Activated naive CD4-positive, alpha-beta T cell treated with anti-CD3 and anti-CD28 coated beads, Interleukin-2, amount 50 U/mL, for 72 hours (primary cell): ENCODE measurements around the gene DEPDC4. TPM values are rescaled to one million over a fixed set of nuclear protein-coding genes. Genes with fewer than 3 reads are reported as not detected.
"Not testable (repeated sequence)": the region's sequence is repeated elsewhere in the genome, so short reads cannot be mapped to it uniquely, and the experiment has no call there.

Experiments
- ATAC-seq, 2 donors: fragments of 150-1000 bp; cut with Tn5 transposase; 2 replicates each; pipeline ENCODE4 v1.10.0; 2021; ENCODE audit warnings: mild to moderate bottlenecking in 2 of 2, moderate library complexity in 2 of 2
- DNase-seq, 2 donors: peaks; one replicate each; pipeline ENCODE4 v3.0.0; 2021 to 2022; ENCODE audit warnings: low spot score in 2 of 2
- H3K27ac Mint-ChIP-seq, 2 donors: one replicate each; pipeline ENCODE4 v1.8.0; 2022; ENCODE audit warnings: mild to moderate bottlenecking in 2 of 2, mixed read lengths in 2 of 2
- H3K36me3 Mint-ChIP-seq, 2 donors: one replicate each; pipeline ENCODE4 v1.8.0; 2022; ENCODE audit warnings: mixed read lengths in 2 of 2
- H3K9me3 Mint-ChIP-seq, 2 donors: one replicate each; pipeline ENCODE4 v1.8.0; 2022; ENCODE audit warnings: mixed read lengths in 2 of 2
- total RNA-seq, 2 donors: library from RNA; stranded (reverse); gene quantifications; one replicate each; pipeline ENCODE4 v1.2.3, GENCODE V29; 2022

Gene DEPDC4
- total RNA-seq, 2 donors from 2014 or later, result 2.4 to 6.7 TPM

- Mint-ChIP-seq H3K27ac (peak overlapping the region in 1 of 2 donors; percentile 3), H3K36me3 (no peaks in the 10 kb centered on the region), H3K9me3 (no peaks in the 10 kb centered on the region)
- DNase-seq (no peak), ATAC-seq (no peak)
These were observed 2.1 kb upstream of the DEPDC4 start for GRCh38 chr12:100268835-100269564.

- H3K9me3 Mint-ChIP-seq, result no peaks in the 10 kb centered on the region
- H3K36me3 Mint-ChIP-seq, result no peaks in the 10 kb centered on the region
- peak in 1 of 2 donors; percentile 2 for ATAC-seq
These were observed 863 bp upstream of the DEPDC4 start for GRCh38 chr12:100267603-100268281.

DNA sequence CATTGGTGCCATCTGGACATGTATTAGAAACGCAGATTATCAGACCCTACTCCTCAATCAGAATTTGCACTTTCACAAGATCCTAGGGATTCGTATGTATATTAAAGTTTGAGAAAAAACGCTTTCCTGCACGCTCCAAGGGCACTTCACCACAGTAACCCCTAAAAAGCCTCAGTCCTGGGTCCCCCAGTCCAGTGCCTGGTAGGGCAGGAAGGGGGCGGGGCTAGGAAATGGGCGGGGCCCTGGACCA, 369 bp downstream of the DEPDC4 start:
- DNase-seq, result peak in 1 of 2 donors; percentile 93
- Mint-ChIP-seq H3K36me3 (no peaks in the 10 kb centered on the region), H3K27ac (peak overlapping the region; percentile 91 to 100), H3K9me3 (no peaks in the 10 kb centered on the region)
- ATAC-seq, result peak; percentile 86 to 87

More at GRCh38 chr12:100267603-100268281, 863 bp upstream of the DEPDC4 start:
- DNase-seq, result no peak
- peak overlapping the region; percentile 84 to 91 for H3K27ac Mint-ChIP-seq

- DNase-seq (no peak), ATAC-seq (peak in 1 of 2 donors; percentile 1)
- H3K27ac Mint-ChIP-seq, result peak overlapping the region in 1 of 2 donors; percentile 91
- no peaks in the 10 kb centered on the region for H3K36me3 Mint-ChIP-seq
- no peaks in the 10 kb centered on the region for H3K9me3 Mint-ChIP-seq
These were observed 921 bp downstream of the DEPDC4 start for GRCh38 chr12:100265732-100266584.

DNA sequence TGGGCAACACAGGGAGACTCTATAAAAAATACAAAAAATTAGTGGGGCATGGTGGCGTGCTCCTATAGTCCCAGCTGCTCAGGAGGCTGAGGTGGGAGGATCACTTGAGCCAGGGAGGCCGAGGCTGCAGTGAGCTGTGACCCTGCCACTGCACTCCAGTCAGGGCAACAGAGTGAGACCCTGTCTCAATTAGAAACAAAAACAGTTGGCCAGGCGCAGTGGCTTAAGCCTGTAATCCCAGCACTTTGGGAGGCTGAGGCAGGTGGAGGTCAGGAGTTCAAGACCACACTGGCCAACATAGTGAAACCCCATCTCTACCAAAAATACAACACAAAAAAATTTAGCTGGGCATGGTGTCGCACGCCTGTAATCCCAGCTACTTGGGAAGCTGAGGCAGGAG, 1.8 kb downstream of the DEPDC4 start:
- not testable (repeated sequence) for H3K27ac Mint-ChIP-seq, H3K9me3 Mint-ChIP-seq, ATAC-seq, H3K36me3 Mint-ChIP-seq, DNase-seq

DNA sequence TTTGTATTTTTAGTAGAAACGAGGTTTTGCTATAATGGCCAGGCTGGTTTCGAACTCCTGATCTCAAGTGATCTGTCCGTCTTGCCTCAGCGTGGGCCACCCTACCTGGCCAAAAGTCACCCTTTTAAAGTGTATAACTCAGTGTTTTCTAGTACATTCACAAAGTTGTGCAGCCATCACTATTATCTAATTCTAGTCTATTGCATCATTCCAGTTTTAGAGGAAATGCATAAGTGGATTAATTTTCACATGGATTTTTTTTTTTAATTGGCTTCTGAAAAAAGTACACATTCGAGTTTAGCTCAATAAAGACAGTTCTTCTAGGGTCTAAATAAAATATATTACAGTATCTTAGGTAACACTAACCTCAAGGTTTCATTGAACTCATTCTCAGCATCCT, 3.7 kb downstream of the DEPDC4 start:
- Mint-ChIP-seq H3K27ac (no peak overlapping the region), H3K9me3 (no peaks in the 10 kb centered on the region), H3K36me3 (no peaks in the 10 kb centered on the region)
- no peak for DNase-seq
- no peak for ATAC-seq

DNA sequence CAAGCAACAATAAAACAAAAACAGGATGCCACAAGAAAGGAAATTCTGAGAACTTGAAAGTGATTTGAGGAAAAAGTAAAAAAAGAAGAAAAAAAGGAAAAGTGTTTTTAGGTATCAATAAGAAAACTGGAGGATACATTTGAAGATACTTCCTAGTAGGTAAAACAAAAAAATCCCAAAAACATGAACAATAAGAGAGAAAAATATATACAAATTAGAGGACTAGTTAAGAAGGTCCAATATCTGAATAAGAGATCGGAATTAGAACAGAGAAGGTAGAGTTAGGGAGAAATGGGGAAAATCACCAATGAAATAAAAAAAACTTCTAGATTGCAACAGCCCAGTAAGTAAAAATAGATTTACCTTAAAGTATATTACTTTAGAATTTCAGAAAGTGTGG, 8.8 kb downstream of the DEPDC4 start:
- H3K9me3 Mint-ChIP-seq, result no peaks in the 10 kb centered on the region
- DNase-seq, result no peak
- H3K36me3 Mint-ChIP-seq, result no peaks in the 10 kb centered on the region
- no peak overlapping the region for H3K27ac Mint-ChIP-seq
- ATAC-seq, result no peak

DNA sequence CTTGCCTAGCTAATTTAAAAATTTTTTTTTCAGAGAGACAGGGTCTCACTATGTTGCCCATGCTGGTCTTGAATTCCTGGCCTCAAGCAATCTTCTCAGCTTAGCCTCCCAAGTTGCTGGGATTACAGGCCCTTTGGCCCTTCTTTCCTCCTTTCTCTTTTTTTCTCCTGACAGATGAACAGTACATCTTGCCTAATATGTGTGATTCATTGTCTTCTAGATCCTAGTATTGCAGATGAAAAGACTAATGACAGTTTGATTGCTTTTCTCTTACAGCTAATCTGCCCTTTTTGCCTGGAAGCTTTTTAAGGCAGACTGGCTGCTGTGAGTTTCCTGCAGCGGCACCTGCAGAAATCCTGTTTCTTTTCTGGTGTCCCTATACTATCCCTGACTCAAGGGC, 12.0 kb downstream of the DEPDC4 start:
- Mint-ChIP-seq H3K36me3 (no peaks in the 10 kb centered on the region), H3K9me3 (no peaks in the 10 kb centered on the region), H3K27ac (peak overlapping the region in 1 of 2 donors; percentile 14)
- ATAC-seq (no peak), DNase-seq (no peak)

- DNase-seq, result no peak
- Mint-ChIP-seq H3K27ac (no peak overlapping the region), H3K36me3 (no peaks in the 10 kb centered on the region), H3K9me3 (no peaks in the 10 kb centered on the region)
- no peak for ATAC-seq
These were observed 13.4 kb downstream of the DEPDC4 start for GRCh38 chr12:100253437-100253836.

DNA sequence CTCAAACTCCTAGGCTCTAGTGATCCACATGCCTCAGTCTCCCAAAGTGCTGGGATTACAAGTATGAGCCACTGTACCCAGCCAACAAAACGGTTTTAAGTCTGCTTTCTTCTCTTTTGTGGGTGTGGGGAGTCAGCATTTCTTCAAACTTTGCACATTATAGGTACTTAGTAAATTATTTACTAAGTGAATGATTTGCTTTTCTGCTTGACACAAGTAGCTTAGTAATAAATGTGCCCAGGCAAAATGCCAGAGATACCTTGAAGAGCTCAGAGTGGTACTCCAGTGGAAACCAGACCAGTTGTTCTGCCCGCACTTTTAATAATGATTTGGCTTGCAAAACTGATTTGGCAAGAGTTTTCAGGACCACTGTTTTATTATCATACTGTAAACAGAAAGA, 15.0 kb downstream of the DEPDC4 start:
- no peaks in the 10 kb centered on the region for H3K36me3 Mint-ChIP-seq
- ATAC-seq (no peak), DNase-seq (no peak)
- no peak overlapping the region for H3K27ac Mint-ChIP-seq
- no peaks in the 10 kb centered on the region for H3K9me3 Mint-ChIP-seq

- DNase-seq (no peak), ATAC-seq (no peak)
- H3K27ac Mint-ChIP-seq, result no peak overlapping the region
- H3K36me3 Mint-ChIP-seq, result no peaks in the 10 kb centered on the region
- no peaks in the 10 kb centered on the region for H3K9me3 Mint-ChIP-seq
These were observed 16.9 kb downstream of the DEPDC4 start for GRCh38 chr12:100249941-100250340.

- Mint-ChIP-seq H3K36me3 (no peaks in the 10 kb centered on the region), H3K9me3 (no peaks in the 10 kb centered on the region), H3K27ac (no peak overlapping the region)
- ATAC-seq (no peak), DNase-seq (no peak)
These were observed 18.0 kb downstream of the DEPDC4 start for GRCh38 chr12:100248886-100249285.

- Mint-ChIP-seq H3K36me3 (no peaks in the 10 kb centered on the region), H3K27ac (no peak overlapping the region), H3K9me3 (no peaks in the 10 kb centered on the region)
- ATAC-seq (no peak), DNase-seq (no peak)
These were observed 19.1 kb downstream of the DEPDC4 start for GRCh38 chr12:100247765-100248164.

- H3K36me3 Mint-ChIP-seq, result no peaks in the 10 kb centered on the region
- no peak for ATAC-seq
- H3K27ac Mint-ChIP-seq, result no peak overlapping the region
- no peak for DNase-seq
- no peaks in the 10 kb centered on the region for H3K9me3 Mint-ChIP-seq
These were observed 23.7 kb downstream of the DEPDC4 start for GRCh38 chr12:100243137-100243536.

GRCh38 chr12:100239589-100239988, 27.3 kb downstream of the DEPDC4 start:
- no peak overlapping the region for H3K27ac Mint-ChIP-seq
- no peaks in the 10 kb centered on the region for H3K36me3 Mint-ChIP-seq
- ATAC-seq, result no peak

GRCh38 chr12:100238801-100239200, 28.1 kb downstream of the DEPDC4 start:
- H3K36me3 Mint-ChIP-seq, result no peaks in the 10 kb centered on the region
- ATAC-seq, result no peak
- DNase-seq, result no peak
- H3K9me3 Mint-ChIP-seq, result no peaks in the 10 kb centered on the region
- peak overlapping the region in 1 of 2 donors; percentile 27 for H3K27ac Mint-ChIP-seq

More at GRCh38 chr12:100239589-100239988, 27.3 kb downstream of the DEPDC4 start:
- DNase-seq, result no peak
- no peaks in the 10 kb centered on the region for H3K9me3 Mint-ChIP-seq

GRCh38 chr12:100234591-100235304, 32.1 kb downstream of the DEPDC4 start:
- Mint-ChIP-seq H3K36me3 (no peaks in the 10 kb centered on the region), H3K9me3 (no peaks in the 10 kb centered on the region), H3K27ac (no peak overlapping the region)
- DNase-seq, result no peak
- ATAC-seq, result peak in 1 of 2 donors; percentile 35
